Osteoblast (primary cell): ENCODE data around the gene DENND4A. TPM values are rescaled to one million over a fixed set of nuclear protein-coding genes. Genes with fewer than 3 reads are reported as not detected.
A peak's percentile ranks its signal among the peaks of the same experiment; 100 is the strongest.

Source experiments
- DNase-seq: peaks from one replicate; pipeline ENCODE4 v3.0.0; 2011; ENCODE audit warnings: low spot score, mixed read lengths; ENCODE audit not compliant: insufficient read length; ENCODE audit errors: missing footprints
- H2AFZ ChIP-seq: 2 replicates; pipeline ENCODE4 v1.6.0; 2011; ENCODE audit warnings: mild to moderate bottlenecking, low read length
- H3K27ac ChIP-seq: 2 replicates; pipeline ENCODE4 v1.5.1; 2011; ENCODE audit warnings: mild to moderate bottlenecking, low read depth, low read length, moderate library complexity
- H3K27me3 ChIP-seq: 2 replicates; pipeline ENCODE4 v1.6.0; 2012; ENCODE audit warnings: mild to moderate bottlenecking, control low read depth, inconsistent platforms, low read length, moderate library complexity; ENCODE audit not compliant: insufficient read depth
- H3K36me3 ChIP-seq: 2 replicates; pipeline ENCODE4 v1.5.1; 2011; ENCODE audit warnings: mild to moderate bottlenecking, low read length, control low read depth, moderate library complexity; ENCODE audit not compliant: insufficient read depth
- H3K4me1 ChIP-seq: 2 replicates; pipeline ENCODE4 v1.5.1; 2011; ENCODE audit warnings: mild to moderate bottlenecking, low read length, control low read depth, moderate library complexity; ENCODE audit not compliant: insufficient read depth
- H3K4me2 ChIP-seq: 2 replicates; pipeline ENCODE4 v1.6.0; 2011; ENCODE audit warnings: mild to moderate bottlenecking, low read length; ENCODE audit not compliant: insufficient read depth
- H3K4me3 ChIP-seq: fragments of 200-600 bp; sonication (generic); 3 replicates; pipeline ENCODE4 v1.5.1; 2012; ENCODE audit warnings: mild to moderate bottlenecking, low read length, inconsistent platforms; ENCODE audit not compliant: insufficient read depth
- H3K79me2 ChIP-seq: 2 replicates; pipeline ENCODE4 v1.6.0; 2012; ENCODE audit warnings: mild to moderate bottlenecking, low read length, control low read depth, inconsistent platforms; ENCODE audit not compliant: insufficient read depth
- H3K9me3 ChIP-seq: 2 replicates; pipeline ENCODE4 v1.5.1; 2011; ENCODE audit warnings: low read depth, low read length, control low read depth
- H4K20me1 ChIP-seq: 2 replicates; pipeline ENCODE4 v1.6.0; 2012; ENCODE audit warnings: mild to moderate bottlenecking, low read length, control low read depth; ENCODE audit not compliant: insufficient read depth
- CTCF ChIP-seq: IDR thresholded peaks from 2 replicates; pipeline ENCODE4 v1.5.1; 2011; ENCODE audit warnings: mild to moderate bottlenecking, low read depth, low read length, moderate library complexity; ENCODE audit errors: extremely low read depth
- total RNA-seq: library from RNA; depleted of rRNA; stranded (reverse); fragments of >200 nt; gene quantifications from 2 replicates; pipeline ENCODE4 v1.2.3, GENCODE V29; 2012

Gene DENND4A
- total RNA-seq, 1 donor, result 30.4 TPM

- Histone ChIP-seq H3K79me2 (no peaks in the 10 kb centered on the region), H3K27ac (no peak overlapping the region), H3K9me3 (no peaks in the 10 kb centered on the region), H3K4me2 (no peak overlapping the region), H3K36me3 (no peaks in the 10 kb centered on the region), H3K27me3 (no peaks in the 10 kb centered on the region), H3K4me1 (peaks cover 4% of the 10 kb centered on the region), H4K20me1 (no peaks in the 10 kb centered on the region), H3K4me3 (no peak overlapping the region), H2AFZ (peak overlapping the region; percentile 70)
- DNase-seq, result no peak
- no peak for TF ChIP-seq CTCF
Observed at GRCh38 chr15:65805019-65805745, 13.1 kb upstream of the DENND4A start.

GRCh38 chr15:65804252-65804931 lies 12.3 kb upstream of the DENND4A start:
- Histone ChIP-seq H3K36me3 (no peaks in the 10 kb centered on the region), H4K20me1 (no peaks in the 10 kb centered on the region), H3K9me3 (no peaks in the 10 kb centered on the region), H3K4me2 (no peak overlapping the region), H2AFZ (peak overlapping the region; percentile 70), H3K79me2 (no peaks in the 10 kb centered on the region), H3K27me3 (no peaks in the 10 kb centered on the region), H3K4me1 (peaks cover 4% of the 10 kb centered on the region), H3K27ac (no peak overlapping the region), H3K4me3 (no peak overlapping the region)
- no peak for TF ChIP-seq CTCF
- no peak for DNase-seq

- TF ChIP-seq CTCF, result no peak
- no peaks in the 10 kb centered on the region for H3K27me3 ChIP-seq
- H3K9me3 ChIP-seq, result no peaks in the 10 kb centered on the region
- no peak overlapping the region for H3K4me2 ChIP-seq
- no peaks in the 10 kb centered on the region for H4K20me1 ChIP-seq
- no peak overlapping the region for H3K27ac ChIP-seq
- H3K79me2 ChIP-seq, result no peaks in the 10 kb centered on the region
- no peaks in the 10 kb centered on the region for H3K36me3 ChIP-seq
- H2AFZ ChIP-seq, result peak overlapping the region; percentile 4
- no peak overlapping the region for H3K4me3 ChIP-seq
- DNase-seq, result no peak
- peaks cover 12% of the 10 kb centered on the region for H3K4me1 ChIP-seq
Observed at GRCh38 chr15:65801229-65801805, 9.2 kb upstream of the DENND4A start.

GRCh38 chr15:65796610-65797078 lies 4.6 kb upstream of the DENND4A start:
- H4K20me1 ChIP-seq, result no peaks in the 10 kb centered on the region
- H3K4me3 ChIP-seq, result no peak overlapping the region
- no peaks in the 10 kb centered on the region for H3K9me3 ChIP-seq
- peaks cover 15% of the 10 kb centered on the region for H3K4me1 ChIP-seq
- DNase-seq, result no peak
- no peak overlapping the region for H3K27ac ChIP-seq
- H3K36me3 ChIP-seq, result no peaks in the 10 kb centered on the region
- no peaks in the 10 kb centered on the region for H3K27me3 ChIP-seq
- peaks cover 5% of the 10 kb centered on the region for H3K79me2 ChIP-seq
- TF ChIP-seq CTCF, result no peak
- no peak overlapping the region for H2AFZ ChIP-seq
- peak overlapping the region; percentile 3 for H3K4me2 ChIP-seq
